Astrocyte of the spinal cord (primary cell): Measurements from ENCODE around the gene DNAJB1.

Experiments used
- DNase-seq: peaks from one replicate; pipeline ENCODE4 v3.0.0; 2011; ENCODE audit warnings: low read depth, low spot score
- H3K4me3 ChIP-seq: 2 replicates; pipeline ENCODE4 v1.5.1; 2011; ENCODE audit warnings: low read depth, mild to moderate bottlenecking, low read length, moderate library complexity
- in situ Hi-C: cut with HindIII; loops from 2 replicates; pipeline ENCODE4 v1.10.0; 2017; ENCODE audit warnings: low sequenced_read_pairs
- TF ChIP-seq, protein P1 (sequence below): IDR thresholded peaks from 2 replicates; pipeline ENCODE4 v1.5.1; 2012; ENCODE audit warnings: low read depth, mild to moderate bottlenecking, low read length, inconsistent platforms

The DNAJB1 gene

GRCh38 chr19:14476673-14477401 lies 41.4 kb downstream of the DNAJB1 start:
- TF ChIP-seq, protein P1, sequence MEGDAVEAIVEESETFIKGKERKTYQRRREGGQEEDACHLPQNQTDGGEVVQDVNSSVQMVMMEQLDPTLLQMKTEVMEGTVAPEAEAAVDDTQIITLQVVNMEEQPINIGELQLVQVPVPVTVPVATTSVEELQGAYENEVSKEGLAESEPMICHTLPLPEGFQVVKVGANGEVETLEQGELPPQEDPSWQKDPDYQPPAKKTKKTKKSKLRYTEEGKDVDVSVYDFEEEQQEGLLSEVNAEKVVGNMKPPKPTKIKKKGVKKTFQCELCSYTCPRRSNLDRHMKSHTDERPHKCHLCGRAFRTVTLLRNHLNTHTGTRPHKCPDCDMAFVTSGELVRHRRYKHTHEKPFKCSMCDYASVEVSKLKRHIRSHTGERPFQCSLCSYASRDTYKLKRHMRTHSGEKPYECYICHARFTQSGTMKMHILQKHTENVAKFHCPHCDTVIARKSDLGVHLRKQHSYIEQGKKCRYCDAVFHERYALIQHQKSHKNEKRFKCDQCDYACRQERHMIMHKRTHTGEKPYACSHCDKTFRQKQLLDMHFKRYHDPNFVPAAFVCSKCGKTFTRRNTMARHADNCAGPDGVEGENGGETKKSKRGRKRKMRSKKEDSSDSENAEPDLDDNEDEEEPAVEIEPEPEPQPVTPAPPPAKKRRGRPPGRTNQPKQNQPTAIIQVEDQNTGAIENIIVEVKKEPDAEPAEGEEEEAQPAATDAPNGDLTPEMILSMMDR, result no peak
- in situ Hi-C loops, result no loop called here
- peak; percentile 59 for DNase-seq
- no peak overlapping the region for H3K4me3 ChIP-seq

- TF ChIP-seq, protein P1, result no peak
- DNase-seq, result no peak
- in situ Hi-C loops, result no loop called here
- H3K4me3 ChIP-seq, result no peak overlapping the region
These were observed 41.9 kb downstream of the DNAJB1 start for GRCh38 chr19:14476327-14476672.

DNA sequence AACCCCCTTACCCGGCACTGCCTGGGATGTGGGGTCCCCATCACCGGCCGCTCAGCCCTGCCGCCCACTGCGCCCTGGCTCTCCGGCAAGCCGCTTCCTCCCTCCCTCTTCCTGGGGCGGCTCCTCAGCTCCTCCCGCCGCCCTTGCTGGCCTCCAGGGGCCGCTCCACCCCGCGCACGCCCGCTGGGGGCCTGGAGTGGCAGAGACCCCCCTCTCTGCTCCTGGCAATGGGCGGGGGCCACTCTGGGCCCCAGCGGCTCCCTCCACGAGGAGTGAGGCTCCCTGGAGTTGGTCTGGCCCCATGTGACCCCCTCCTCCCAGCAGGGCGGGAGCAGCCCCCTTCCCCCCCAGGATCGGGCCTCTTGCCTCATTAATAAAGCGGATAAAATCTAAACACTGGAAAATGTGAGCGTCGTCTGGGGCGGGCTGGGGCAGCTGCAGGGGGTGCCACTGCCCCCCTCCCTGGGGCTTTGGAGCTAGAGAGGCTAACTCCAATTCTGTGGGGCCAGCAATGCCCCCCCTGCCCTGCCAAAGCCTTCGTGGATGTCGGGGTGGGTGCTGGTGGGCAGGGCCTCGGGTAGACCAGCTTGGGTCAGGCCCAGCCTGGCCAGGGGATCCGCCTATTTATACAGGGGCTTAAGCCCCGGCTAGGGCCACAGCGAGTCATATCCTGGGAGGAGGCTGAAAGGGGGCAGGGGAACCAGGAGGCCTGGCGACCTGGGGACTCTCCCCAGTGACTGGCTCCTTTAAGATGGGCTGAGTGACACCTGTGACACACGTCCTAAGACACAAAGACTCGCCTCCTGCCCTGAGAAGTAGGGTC lies 42.7 kb downstream of the DNAJB1 start, which contains the start of gene PTGER1:
TSS of gene PTGER1 (minus strand) at position 104 of the 823 bp plus-strand sequence. CDS start 1,034 bp downstream, outside the sequence.
- peak; percentile 23 for DNase-seq
- TF ChIP-seq, protein P1, result peak; percentile 50
- in situ Hi-C loops, result no loop called here
- peak within 1 kb of the TSS; percentile 17 for H3K4me3 ChIP-seq

DNA sequence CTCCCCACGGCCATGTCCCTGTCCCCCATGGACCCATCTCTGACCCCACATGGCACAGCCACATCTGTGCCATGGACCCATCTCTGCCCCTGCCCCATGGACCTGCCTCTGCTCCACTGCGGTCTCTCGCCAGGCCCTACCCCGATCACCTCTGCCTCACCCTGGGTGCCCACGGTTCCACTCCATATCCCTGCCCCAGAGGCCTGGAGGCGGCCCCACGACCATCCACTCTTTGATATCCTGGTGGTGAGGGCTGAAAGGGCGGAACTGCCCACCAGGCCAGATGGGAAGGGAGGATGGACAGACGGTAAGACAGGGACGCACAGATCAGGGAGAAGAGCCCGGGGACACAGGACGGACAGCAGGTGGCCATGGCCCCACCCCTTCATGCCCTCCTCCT lies 43.4 kb downstream of the DNAJB1 start:
- no peak for DNase-seq
- TF ChIP-seq, protein P1, result no peak
- peak overlapping the region; percentile 17 for H3K4me3 ChIP-seq
- in situ Hi-C loops, result no loop called here

DNA sequence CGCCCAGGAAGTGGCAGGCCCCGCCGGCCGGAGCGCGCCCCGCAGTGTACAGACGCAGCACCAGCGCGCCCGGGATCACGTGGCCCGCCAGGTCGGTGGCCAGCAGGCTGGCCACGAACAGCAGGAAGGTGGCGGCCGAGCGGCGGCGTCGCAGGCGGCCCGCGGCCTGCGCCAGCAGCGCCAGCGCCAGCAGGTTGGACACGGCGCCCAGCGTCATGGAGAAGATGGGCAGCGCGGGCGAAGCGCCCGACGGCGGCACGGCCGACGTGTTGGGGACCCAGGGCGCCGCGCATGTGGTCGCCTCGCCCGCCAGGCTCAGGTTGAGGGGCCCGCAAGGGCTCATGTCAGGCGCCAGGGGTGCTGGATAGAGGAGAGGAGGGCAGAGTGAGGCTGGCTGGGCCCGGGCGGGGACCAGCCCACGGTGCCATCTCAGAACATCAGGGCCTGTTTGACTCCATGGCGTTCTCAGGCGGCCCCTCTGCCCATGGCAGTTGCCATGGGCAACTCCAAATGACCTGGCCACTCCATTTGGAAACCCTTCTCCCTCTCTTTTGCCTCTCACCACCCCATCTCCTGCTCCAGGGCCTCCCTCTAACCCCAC lies 44.1 kb downstream of the DNAJB1 start:
- no peak overlapping the region for H3K4me3 ChIP-seq
- in situ Hi-C loops, result no loop called here
- no peak for DNase-seq
- TF ChIP-seq, protein P1, result no peak

GRCh38 chr19:14473073-14473977 lies 44.9 kb downstream of the DNAJB1 start:
- H3K4me3 ChIP-seq, result no peak overlapping the region
- no peak for DNase-seq
- TF ChIP-seq, protein P1, result no peak
- in situ Hi-C loops, result no loop called here
